GM12892 (cell line): ENCODE data around the gene FAHD2A.
"Not testable (repeated sequence)": the region's sequence is repeated elsewhere in the genome, so short reads cannot be mapped to it uniquely, and the experiment has no call there.

Experiments used
- DNase-seq: peaks from one replicate; pipeline ENCODE4 v3.0.0; 2011; ENCODE audit not compliant: insufficient read length
- FAIRE-seq: peaks from 2 replicates; lab custom pipeline; 2011; peaks lifted over from hg19 to GRCh38; lab: Jason Lieb, UNC
- POLR2A ChIP-seq: IDR thresholded peaks from 2 replicates; pipeline ENCODE4 v1.6.1; 2011; ENCODE audit warnings: low read depth, low read length, control low read depth
- POLR2AphosphoS5 ChIP-seq: IDR thresholded peaks from 2 replicates; pipeline ENCODE4 v1.6.1; 2011; ENCODE audit warnings: low read depth, low read length, control low read depth
- TAF1 ChIP-seq: IDR thresholded peaks from 2 replicates; pipeline ENCODE4 v1.6.1; 2011; ENCODE audit warnings: low read depth, mild to moderate bottlenecking, control low read depth, low read length, borderline replicate concordance

The FAHD2A gene

GRCh38 chr2:95377216-95378123 lies 25.0 kb upstream of the FAHD2A start:
- TF ChIP-seq POLR2AphosphoS5, result no peak
- TF ChIP-seq TAF1, result no peak
- FAIRE-seq, result no peak
- DNase-seq, result no peak

GRCh38 chr2:95378281-95378680 lies 24.2 kb upstream of the FAHD2A start:
- FAIRE-seq, DNase-seq: not testable (repeated sequence)

GRCh38 chr2:95379371-95379831 lies 23.1 kb upstream of the FAHD2A start:
- FAIRE-seq (no peak), DNase-seq (no peak)
- TF ChIP-seq TAF1 (no peak), POLR2A (no peak), POLR2AphosphoS5 (no peak)

- FAIRE-seq (no peak), DNase-seq (no peak)
- TF ChIP-seq POLR2AphosphoS5, result no peak
- TF ChIP-seq TAF1, result no peak
- TF ChIP-seq POLR2A, result no peak
Measured at GRCh38 chr2:95380280-95380679, 22.2 kb upstream of the FAHD2A start.

- TF ChIP-seq POLR2A (no peak), POLR2AphosphoS5 (no peak), TAF1 (no peak)
- FAIRE-seq, result no peak
- DNase-seq, result no peak
Measured at GRCh38 chr2:95380731-95381130, 21.8 kb upstream of the FAHD2A start.

- DNase-seq (no peak), FAIRE-seq (no peak)
- TF ChIP-seq POLR2A, result no peak
- TF ChIP-seq POLR2AphosphoS5, result no peak
- no peak for TF ChIP-seq TAF1
Measured at GRCh38 chr2:95381212-95382191, 21.0 kb upstream of the FAHD2A start.

- DNase-seq, result no peak
- FAIRE-seq, result no peak
- TF ChIP-seq POLR2AphosphoS5, result no peak
- TF ChIP-seq POLR2A, result no peak
- no peak for TF ChIP-seq TAF1
Measured at GRCh38 chr2:95382192-95382591, 20.3 kb upstream of the FAHD2A start.

GRCh38 chr2:95382686-95383634 lies 19.5 kb upstream of the FAHD2A start:
- DNase-seq (no peak), FAIRE-seq (no peak)
- no peak for TF ChIP-seq POLR2A
- TF ChIP-seq TAF1, result no peak
- TF ChIP-seq POLR2AphosphoS5, result no peak

- FAIRE-seq, result no peak
- TF ChIP-seq TAF1 (no peak), POLR2AphosphoS5 (no peak), POLR2A (no peak)
- DNase-seq, result no peak
Measured at GRCh38 chr2:95383635-95384027, 18.9 kb upstream of the FAHD2A start.

- no peak for DNase-seq
- no peak for FAIRE-seq
- TF ChIP-seq POLR2AphosphoS5, result no peak
- TF ChIP-seq POLR2A, result no peak
- TF ChIP-seq TAF1, result no peak
Measured at GRCh38 chr2:95384854-95385569, 17.5 kb upstream of the FAHD2A start.
